Measurements from ENCODE around the gene MRPL18.

Gene MRPL18

DNA sequence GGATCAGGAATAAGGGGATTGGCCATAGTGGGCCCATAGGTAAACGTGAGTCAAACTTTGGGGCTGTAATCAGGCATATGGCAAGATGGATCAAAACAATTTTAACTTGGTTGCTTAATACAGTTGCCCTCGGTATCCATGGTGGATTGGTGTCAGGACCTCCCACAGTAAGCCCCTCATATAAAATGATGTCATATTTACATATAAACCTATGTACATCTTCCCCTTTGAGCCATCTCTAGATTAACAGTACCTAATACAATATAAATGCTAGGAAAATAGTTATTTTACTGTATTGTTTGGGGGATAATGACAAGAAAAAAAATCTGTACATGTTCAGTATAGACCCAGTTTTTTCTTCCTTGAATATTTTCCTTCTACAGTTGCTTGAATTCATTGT lies 35.9 kb upstream of the MRPL18 start:
- Histone ChIP-seq H3K36me3 (ENCODE audit: low read length) (peaks cover 63% of the 10 kb centered on the region), H3K9ac (ENCODE audit: low read length) (no peak overlapping the region), H3K4me2 (ENCODE audit: low read depth, low read length, poor library complexity, severe bottlenecking) (no peak overlapping the region), H3K9me3 (ENCODE audit: insufficient read depth, low read length) (no peaks in the 10 kb centered on the region), H3K9me2 (replicated peaks; ENCODE audit: insufficient read depth, low read length) (no peaks in the 10 kb centered on the region), H3K4me3 (ENCODE audit: insufficient read depth, low read length, poor library complexity, severe bottlenecking) (no peak overlapping the region), H3K79me2 (ENCODE audit: insufficient read depth, low read length) (peaks cover 18% of the 10 kb centered on the region; the same call in 1 of the 2 replicates), H3F3A (ENCODE audit: insufficient read depth) (peaks cover 58% of the 10 kb centered on the region), H4K20me1 (ENCODE audit: low read depth, low read length) (0 out of 2 replicates have a peak, but pooled peaks cover 4% of the 10 kb centered on the region), H3K27me3 (ENCODE audit: low read length) (no peaks in the 10 kb centered on the region), H3K27ac (ENCODE audit: low read depth, low read length) (no peak overlapping the region), H2AFZ (ENCODE audit: low read depth, low read length, severe bottlenecking) (no peak overlapping the region)
- TF ChIP-seq EZH2phosphoT487 (conservative IDR thresholded peaks at IDR 0.05; ENCODE audit: low read length) = no peak
- TF ChIP-seq, protein P1, sequence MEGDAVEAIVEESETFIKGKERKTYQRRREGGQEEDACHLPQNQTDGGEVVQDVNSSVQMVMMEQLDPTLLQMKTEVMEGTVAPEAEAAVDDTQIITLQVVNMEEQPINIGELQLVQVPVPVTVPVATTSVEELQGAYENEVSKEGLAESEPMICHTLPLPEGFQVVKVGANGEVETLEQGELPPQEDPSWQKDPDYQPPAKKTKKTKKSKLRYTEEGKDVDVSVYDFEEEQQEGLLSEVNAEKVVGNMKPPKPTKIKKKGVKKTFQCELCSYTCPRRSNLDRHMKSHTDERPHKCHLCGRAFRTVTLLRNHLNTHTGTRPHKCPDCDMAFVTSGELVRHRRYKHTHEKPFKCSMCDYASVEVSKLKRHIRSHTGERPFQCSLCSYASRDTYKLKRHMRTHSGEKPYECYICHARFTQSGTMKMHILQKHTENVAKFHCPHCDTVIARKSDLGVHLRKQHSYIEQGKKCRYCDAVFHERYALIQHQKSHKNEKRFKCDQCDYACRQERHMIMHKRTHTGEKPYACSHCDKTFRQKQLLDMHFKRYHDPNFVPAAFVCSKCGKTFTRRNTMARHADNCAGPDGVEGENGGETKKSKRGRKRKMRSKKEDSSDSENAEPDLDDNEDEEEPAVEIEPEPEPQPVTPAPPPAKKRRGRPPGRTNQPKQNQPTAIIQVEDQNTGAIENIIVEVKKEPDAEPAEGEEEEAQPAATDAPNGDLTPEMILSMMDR (IDR thresholded peaks at IDR 0.05; ENCODE audit: insufficient read depth, low read length, poor library complexity, severe bottlenecking) = no peak

DNA sequence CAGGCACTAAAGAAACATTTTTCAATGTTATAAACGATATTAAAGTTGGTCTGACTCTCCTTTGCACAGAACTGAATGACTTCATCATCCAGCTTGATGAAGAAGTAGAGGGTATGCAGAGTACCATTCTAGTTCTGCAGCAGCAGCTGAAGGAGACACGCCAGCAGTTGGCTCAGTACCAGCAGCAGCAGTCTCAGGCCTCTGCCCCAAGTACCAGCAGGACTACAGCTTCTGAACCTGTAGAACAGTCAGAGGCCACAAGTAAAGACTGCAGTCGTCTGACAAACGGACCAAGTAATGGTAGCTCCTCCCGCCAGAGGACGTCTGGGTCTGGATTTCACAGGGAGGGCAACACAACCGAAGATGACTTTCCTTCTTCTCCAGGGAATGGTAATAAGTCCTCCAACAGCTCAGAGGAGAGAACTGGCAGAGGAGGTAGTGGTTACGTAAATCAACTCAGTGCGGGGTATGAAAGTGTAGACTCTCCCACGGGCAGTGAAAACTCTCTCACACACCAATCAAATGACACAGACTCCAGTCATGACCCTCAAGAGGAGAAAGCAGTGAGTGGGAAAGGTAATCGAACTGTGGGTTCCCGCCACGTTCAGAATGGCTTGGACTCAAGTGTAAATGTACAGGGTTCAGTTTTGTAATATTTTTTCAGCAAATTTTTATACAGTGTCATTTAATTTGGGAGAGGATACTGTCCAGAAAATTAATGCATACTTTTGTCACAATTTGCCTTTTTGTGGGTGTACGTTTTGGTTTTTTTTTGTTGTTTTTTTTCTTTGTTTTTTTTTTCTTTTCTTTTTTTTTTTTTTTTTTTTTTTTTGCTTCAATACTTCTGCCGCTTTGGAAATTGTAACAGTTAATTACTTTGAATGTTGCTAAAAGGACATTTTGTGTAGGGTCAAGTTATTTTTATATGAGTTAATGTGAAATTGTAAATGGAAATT lies 35.0 kb upstream of the MRPL18 start:
- no peak overlapping the region for H3K27ac ChIP-seq (ENCODE audit: low read depth, low read length)
- no peaks in the 10 kb centered on the region for H3K9me3 ChIP-seq (ENCODE audit: insufficient read depth, low read length)
- no peak overlapping the region for H3K4me3 ChIP-seq (ENCODE audit: insufficient read depth, low read length, poor library complexity, severe bottlenecking)
- peaks cover 18% of the 10 kb centered on the region; the same call in 1 of the 2 replicates for H3K79me2 ChIP-seq (ENCODE audit: insufficient read depth, low read length)
- 0 out of 2 replicates have a peak, but pooled peaks cover 2% of the 10 kb centered on the region for H4K20me1 ChIP-seq (ENCODE audit: low read depth, low read length)
- H3K36me3 ChIP-seq (ENCODE audit: low read length) = peaks cover 62% of the 10 kb centered on the region
- no peak overlapping the region for H3K4me2 ChIP-seq (ENCODE audit: low read depth, low read length, poor library complexity, severe bottlenecking)
- H3K9me2 ChIP-seq (replicated peaks; ENCODE audit: insufficient read depth, low read length) = no peaks in the 10 kb centered on the region
- H2AFZ ChIP-seq (ENCODE audit: low read depth, low read length, severe bottlenecking) = no peak overlapping the region
- no peak for TF ChIP-seq EZH2phosphoT487 (conservative IDR thresholded peaks at IDR 0.05; ENCODE audit: low read length)
- TF ChIP-seq, protein P1 (IDR thresholded peaks at IDR 0.05; ENCODE audit: insufficient read depth, low read length, poor library complexity, severe bottlenecking) = no peak
- H3K27me3 ChIP-seq (ENCODE audit: low read length) = no peaks in the 10 kb centered on the region
- peaks cover 66% of the 10 kb centered on the region for H3F3A ChIP-seq (ENCODE audit: insufficient read depth)
- H3K9ac ChIP-seq (ENCODE audit: low read length) = no peak overlapping the region

- Histone ChIP-seq H2AFZ (ENCODE audit: low read depth, low read length, severe bottlenecking) (no peak overlapping the region), H3K27me3 (ENCODE audit: low read length) (no peaks in the 10 kb centered on the region), H3K36me3 (ENCODE audit: low read length) (peaks cover 50% of the 10 kb centered on the region), H3K27ac (ENCODE audit: low read depth, low read length) (no peak overlapping the region), H3K79me2 (ENCODE audit: insufficient read depth, low read length) (peaks cover 24% of the 10 kb centered on the region; the same call in 1 of the 2 replicates), H3K4me2 (ENCODE audit: low read depth, low read length, poor library complexity, severe bottlenecking) (no peak overlapping the region), H3K9ac (ENCODE audit: low read length) (no peak overlapping the region), H3K9me2 (replicated peaks; ENCODE audit: insufficient read depth, low read length) (no peaks in the 10 kb centered on the region), H3K4me3 (ENCODE audit: insufficient read depth, low read length, poor library complexity, severe bottlenecking) (no peak overlapping the region), H4K20me1 (ENCODE audit: low read depth, low read length) (no peaks in the 10 kb centered on the region), H3K9me3 (ENCODE audit: insufficient read depth, low read length) (no peaks in the 10 kb centered on the region), H3F3A (ENCODE audit: insufficient read depth) (peaks cover 68% of the 10 kb centered on the region)
- TF ChIP-seq, protein P1 (IDR thresholded peaks at IDR 0.05; ENCODE audit: insufficient read depth, low read length, poor library complexity, severe bottlenecking) = no peak
- no peak for TF ChIP-seq EZH2phosphoT487 (conservative IDR thresholded peaks at IDR 0.05; ENCODE audit: low read length)
These were observed 33.8 kb upstream of the MRPL18 start for GRCh38 chr6:159756508-159756907.

Data from SU-DHL-6 (cell line).